Central memory CD4-positive, alpha-beta T cell (primary cell): ENCODE measurements around the gene FLNC.
A peak's percentile ranks its signal among the peaks of the same experiment; 100 is the strongest.

Source experiments
- DNase-seq: peaks from one replicate; pipeline ENCODE4 v3.0.0; 2022

The FLNC gene

GRCh38 chr7:128846781-128847444, 16.7 kb downstream of the FLNC start:
- no peak for DNase-seq

- DNase-seq: no peak
These were observed 17.6 kb downstream of the FLNC start for GRCh38 chr7:128847721-128848211.

- no peak for DNase-seq
These were observed 18.3 kb downstream of the FLNC start for GRCh38 chr7:128848289-128849155.

- DNase-seq: no peak
These were observed 18.9 kb downstream of the FLNC start for GRCh38 chr7:128849156-128849515.

- no peak for DNase-seq
These were observed 19.7 kb downstream of the FLNC start for GRCh38 chr7:128849804-128850490.

- no peak for DNase-seq
These were observed 22.5 kb downstream of the FLNC start for GRCh38 chr7:128852537-128853254.

GRCh38 chr7:128853799-128854198, 23.6 kb downstream of the FLNC start:
- DNase-seq: no peak

- no peak for DNase-seq
These were observed 24.2 kb downstream of the FLNC start for GRCh38 chr7:128854396-128854795.

GRCh38 chr7:128855559-128855958, 25.4 kb downstream of the FLNC start:
- DNase-seq: no peak

GRCh38 chr7:128856001-128856718, 26.0 kb downstream of the FLNC start:
- no peak for DNase-seq

- DNase-seq: no peak
These were observed 28.4 kb downstream of the FLNC start for GRCh38 chr7:128858380-128859231.

GRCh38 chr7:128859232-128860157, 29.3 kb downstream of the FLNC start:
- DNase-seq: no peak

GRCh38 chr7:128860158-128861073, 30.2 kb downstream of the FLNC start:
- DNase-seq: no peak

GRCh38 chr7:128861957-128862570, 31.9 kb downstream of the FLNC start:
- DNase-seq: no peak

- peak; percentile 99 for DNase-seq
These were observed 32.6 kb downstream of the FLNC start, which contains the start of gene ATP6V1F for GRCh38 chr7:128862571-128863432. TSS of gene ATP6V1F (plus strand) at chr7:128862856. CDS start at chr7:128862905, 49 bp downstream.

GRCh38 chr7:128863433-128863989, 33.3 kb downstream of the FLNC start:
- peak; percentile 40 for DNase-seq

GRCh38 chr7:128865303-128865702, 35.1 kb downstream of the FLNC start:
- DNase-seq: no peak
